ENCODE results near the gene ADAP2.
A peak's percentile ranks its signal among the peaks of the same experiment; 100 is the strongest.
"Not testable (repeated sequence)": the region's sequence is repeated elsewhere in the genome, so short reads cannot be mapped to it uniquely, and the experiment has no call there.

ADAP2 gene

GRCh38 chr17:30930495-30930894 is 8.8 kb downstream of the ADAP2 start:
- no peak for DNase-seq

GRCh38 chr17:30931582-30931981 is 9.8 kb downstream of the ADAP2 start:
- DNase-seq = not testable (repeated sequence)

GRCh38 chr17:30933966-30934365 is 12.2 kb downstream of the ADAP2 start:
- no peak for DNase-seq

GRCh38 chr17:30939051-30939689 is 17.4 kb downstream of the ADAP2 start:
- DNase-seq = no peak

GRCh38 chr17:30942308-30943079 is 20.7 kb downstream of the ADAP2 start:
- DNase-seq = no peak

GRCh38 chr17:30947796-30948195 is 26.1 kb downstream of the ADAP2 start:
- DNase-seq = no peak

- no peak for DNase-seq
These were observed 28.4 kb downstream of the ADAP2 start for GRCh38 chr17:30950189-30950588.

GRCh38 chr17:30950669-30951399 is 29.1 kb downstream of the ADAP2 start:
- DNase-seq = no peak

- no peak for DNase-seq
These were observed 31.1 kb downstream of the ADAP2 start for GRCh38 chr17:30952638-30953393.

GRCh38 chr17:30954046-30954830 is 32.5 kb downstream of the ADAP2 start:
- no peak for DNase-seq

- DNase-seq = no peak
These were observed 35.1 kb downstream of the ADAP2 start for GRCh38 chr17:30956764-30957374.

- DNase-seq = no peak
These were observed 36.0 kb downstream of the ADAP2 start for GRCh38 chr17:30957741-30958140.

- DNase-seq = no peak
These were observed 36.4 kb downstream of the ADAP2 start for GRCh38 chr17:30958187-30958586.

GRCh38 chr17:30961209-30962188 is 39.8 kb downstream of the ADAP2 start:
- peak in 1 of 2 experiments; percentile 7 for DNase-seq

GRCh38 chr17:30964312-30964711 is 42.6 kb downstream of the ADAP2 start:
- not testable (repeated sequence) for DNase-seq

GRCh38 chr17:30964876-30965275 is 43.1 kb downstream of the ADAP2 start:
- DNase-seq = no peak

GRCh38 chr17:30965686-30966085 is 43.9 kb downstream of the ADAP2 start:
- DNase-seq = no peak

GRCh38 chr17:30967911-30968310 is 46.2 kb downstream of the ADAP2 start:
- DNase-seq = not testable (repeated sequence)

GRCh38 chr17:30969989-30970830 is 48.5 kb downstream of the ADAP2 start:
- DNase-seq = no peak
